Cerebellar nuclear complex (tissue), 1 donor: ENCODE data around the gene KCNJ14.
A peak's percentile ranks its signal among the peaks of the same experiment; 100 is the strongest.

ENCODE experiments used
- DNase-seq, 2 experiments: peaks; one replicate each; lab custom pipeline; 2025; lab: John Stamatoyannopoulos, UW

The KCNJ14 gene

DNA sequence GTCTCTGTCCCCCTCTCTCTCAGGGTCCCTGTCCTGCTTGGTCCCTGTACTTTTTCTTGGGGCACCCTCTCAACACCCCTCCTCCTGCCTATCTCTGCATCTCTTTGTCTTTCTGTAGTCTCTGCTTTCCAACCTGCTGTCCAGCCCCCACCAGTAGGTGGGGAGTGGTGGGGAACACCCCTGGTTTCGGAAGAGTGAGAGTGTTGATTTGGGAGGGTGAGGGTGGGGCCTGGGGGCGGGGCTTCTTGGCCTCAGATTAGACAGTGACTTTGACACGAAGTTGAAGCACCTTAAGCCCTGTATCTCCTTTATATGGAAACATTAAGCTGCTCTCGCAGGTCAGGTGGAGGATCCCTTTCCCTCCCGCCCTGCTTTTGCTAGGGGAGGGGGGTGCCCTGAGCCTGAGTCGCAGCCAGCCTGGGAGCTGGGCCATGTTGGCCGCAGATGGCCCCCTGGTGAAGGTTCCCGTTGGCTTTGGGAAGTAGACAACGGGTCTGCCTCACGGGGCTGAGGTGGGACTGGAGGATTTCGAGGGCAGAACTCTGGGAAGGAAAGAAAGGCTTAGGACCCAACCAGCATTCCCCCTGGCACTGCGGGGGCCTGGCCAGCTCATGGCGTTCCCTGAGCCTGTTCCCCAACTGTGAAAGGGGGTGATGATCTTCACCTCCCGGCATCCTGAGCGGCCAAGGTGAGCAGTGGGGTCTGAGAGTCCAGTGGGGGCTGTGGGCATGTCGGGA is at the start of gene KCNJ14:
TSS of gene KCNJ14 (plus strand) at position 404 of the 737 bp plus-strand sequence. CDS start 6,151 bp downstream, outside the sequence.
- DNase-seq = no peak

DNA sequence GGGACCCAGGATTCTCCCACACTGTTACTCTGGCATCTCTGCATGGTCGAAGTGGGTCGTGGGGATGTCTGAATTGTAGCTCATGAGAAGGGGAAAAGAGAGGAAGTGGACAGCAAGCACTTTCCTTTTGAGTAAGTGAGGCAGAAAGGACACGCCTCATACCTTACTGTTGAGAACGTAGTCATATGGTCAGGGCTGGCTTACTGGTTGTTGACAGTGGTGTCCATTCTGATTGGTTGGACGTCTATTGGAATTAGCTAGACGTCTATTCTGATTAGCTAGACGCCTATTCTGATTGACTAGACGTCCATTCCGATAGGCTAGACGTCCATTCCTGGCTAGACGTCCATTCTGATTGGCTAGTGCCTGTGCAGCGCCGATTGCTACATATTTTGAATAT is 49.5 kb upstream of the KCNJ14 start:
- no peak for DNase-seq

DNA sequence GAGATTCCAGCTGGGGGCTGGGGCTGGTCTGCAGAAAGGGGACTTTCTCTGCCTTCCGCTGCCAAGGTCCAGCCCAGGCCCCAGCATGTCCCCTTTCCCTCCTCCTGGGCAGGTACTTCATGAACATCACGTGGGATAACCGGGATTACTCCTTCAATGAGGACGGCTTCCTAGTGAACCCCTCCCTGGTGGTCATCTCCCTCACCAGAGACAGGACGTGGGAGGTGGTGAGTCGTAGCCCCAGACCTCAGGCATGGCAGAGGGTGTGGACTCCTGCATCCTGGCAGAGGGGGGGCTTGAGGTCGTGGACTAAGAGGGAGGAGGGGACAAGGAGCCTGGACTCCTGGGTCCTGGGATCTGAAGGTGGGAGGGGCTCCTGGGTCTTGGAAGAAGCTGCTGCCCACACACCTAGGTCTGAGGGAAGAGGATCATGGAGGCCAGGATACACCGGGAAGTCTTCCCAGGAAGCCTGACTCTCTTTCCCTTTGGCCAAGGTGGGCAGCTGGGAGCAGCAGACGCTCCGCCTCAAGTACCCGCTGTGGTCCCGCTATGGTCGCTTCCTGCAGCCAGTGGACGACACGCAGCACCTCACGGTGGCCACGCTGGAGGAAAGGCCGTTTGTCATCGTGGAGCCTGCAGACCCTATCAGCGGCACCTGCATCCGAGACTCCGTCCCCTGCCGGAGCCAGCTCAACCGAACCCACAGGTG is 41.3 kb upstream of the KCNJ14 start:
- no peak for DNase-seq

DNA sequence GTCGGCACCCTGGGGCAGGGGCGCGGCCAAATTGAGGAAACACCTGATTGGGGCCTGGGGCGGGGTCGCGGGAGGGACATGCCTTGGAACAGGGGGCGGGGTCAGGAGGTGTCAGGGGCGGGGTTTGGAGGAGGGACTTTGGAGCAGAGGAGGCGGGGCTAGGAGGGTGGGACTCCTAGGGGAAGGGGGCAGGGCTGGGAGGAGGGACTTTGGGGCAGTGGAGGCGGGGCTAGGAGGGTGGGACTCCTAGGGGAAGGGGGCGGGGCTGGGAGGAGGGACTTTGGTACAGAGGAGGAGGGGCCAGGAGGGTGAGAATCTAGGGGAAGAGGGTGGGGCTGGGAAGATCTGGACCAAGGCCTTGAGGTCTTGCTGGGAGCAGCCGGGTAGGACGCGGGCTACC is 40.0 kb upstream of the KCNJ14 start:
- DNase-seq = no peak

DNA sequence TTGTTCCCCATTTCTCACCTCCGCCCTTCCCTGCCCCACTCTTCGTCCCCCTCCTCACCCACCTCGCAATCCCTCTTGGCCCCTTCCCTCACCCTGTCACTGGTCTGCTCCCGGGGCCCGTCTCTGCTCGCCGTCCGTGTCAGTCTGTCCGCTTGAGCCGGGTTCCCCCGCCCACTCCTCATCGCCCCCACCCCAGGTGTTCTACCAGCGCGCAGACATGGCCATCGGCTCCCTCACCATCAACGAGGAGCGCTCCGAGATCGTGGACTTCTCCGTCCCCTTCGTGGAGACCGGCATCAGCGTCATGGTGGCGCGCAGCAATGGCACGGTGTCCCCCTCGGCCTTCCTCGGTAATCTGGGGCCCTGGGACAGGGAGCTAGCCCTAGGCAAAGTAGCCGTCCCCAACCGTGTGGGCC is 39.6 kb upstream of the KCNJ14 start:
- no peak for DNase-seq

DNA sequence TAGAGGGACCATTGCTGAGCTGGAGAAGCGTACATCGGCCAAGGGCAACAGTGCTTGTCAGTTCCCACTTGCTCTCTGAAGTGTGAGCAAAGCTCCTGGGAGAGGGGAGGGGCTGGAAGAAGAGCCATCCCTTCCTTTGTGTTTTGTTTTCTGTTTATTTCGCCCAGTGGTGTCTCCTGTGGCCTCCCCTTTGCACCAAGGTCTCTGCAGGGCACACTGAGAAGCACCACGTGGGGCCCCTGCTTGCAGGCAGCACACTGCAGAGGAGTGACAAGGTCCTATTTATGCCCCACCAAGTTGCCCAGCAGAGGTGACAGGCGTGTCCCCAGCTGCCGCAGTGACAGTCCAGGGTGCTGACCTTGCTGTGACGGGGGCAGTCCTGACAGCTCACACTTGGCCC is 38.0 kb upstream of the KCNJ14 start:
- no peak for DNase-seq

DNA sequence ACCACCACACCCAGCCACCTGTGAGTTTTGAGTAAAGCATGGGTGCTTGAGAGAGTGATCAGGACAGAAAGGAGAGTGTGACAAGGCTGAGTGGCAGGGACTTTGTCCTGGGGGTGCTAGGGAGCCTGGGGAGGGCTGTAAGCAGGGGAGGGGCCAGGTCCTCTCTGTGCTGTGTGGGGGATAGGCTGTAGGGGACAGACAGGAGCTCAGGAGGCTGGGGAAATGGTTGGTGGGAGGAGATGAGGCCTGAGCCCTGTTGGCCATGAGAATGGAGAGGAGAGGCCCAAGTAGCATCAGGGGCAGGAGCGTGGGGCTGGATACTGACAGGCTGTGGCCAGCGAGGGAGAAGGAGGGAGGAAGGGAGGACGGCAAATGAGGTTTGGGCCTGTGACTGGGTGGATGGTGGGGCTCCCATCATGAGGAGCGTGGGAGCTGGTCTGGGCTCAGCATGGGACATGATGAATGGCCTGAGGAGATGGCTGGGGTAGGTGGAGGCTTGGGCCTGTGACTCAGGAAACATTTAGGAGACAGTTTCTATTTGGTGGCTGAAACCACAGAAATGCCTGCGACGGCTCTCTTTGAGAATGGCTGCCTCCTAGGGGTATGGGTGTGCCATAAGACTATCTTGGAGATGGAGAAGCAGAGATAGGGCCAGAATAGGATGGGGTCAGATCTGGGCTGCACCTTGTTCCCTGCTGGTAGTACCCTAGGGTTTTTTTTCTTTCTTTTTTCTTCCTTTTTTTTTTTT is 36.9 kb upstream of the KCNJ14 start:
- no peak for DNase-seq

DNA sequence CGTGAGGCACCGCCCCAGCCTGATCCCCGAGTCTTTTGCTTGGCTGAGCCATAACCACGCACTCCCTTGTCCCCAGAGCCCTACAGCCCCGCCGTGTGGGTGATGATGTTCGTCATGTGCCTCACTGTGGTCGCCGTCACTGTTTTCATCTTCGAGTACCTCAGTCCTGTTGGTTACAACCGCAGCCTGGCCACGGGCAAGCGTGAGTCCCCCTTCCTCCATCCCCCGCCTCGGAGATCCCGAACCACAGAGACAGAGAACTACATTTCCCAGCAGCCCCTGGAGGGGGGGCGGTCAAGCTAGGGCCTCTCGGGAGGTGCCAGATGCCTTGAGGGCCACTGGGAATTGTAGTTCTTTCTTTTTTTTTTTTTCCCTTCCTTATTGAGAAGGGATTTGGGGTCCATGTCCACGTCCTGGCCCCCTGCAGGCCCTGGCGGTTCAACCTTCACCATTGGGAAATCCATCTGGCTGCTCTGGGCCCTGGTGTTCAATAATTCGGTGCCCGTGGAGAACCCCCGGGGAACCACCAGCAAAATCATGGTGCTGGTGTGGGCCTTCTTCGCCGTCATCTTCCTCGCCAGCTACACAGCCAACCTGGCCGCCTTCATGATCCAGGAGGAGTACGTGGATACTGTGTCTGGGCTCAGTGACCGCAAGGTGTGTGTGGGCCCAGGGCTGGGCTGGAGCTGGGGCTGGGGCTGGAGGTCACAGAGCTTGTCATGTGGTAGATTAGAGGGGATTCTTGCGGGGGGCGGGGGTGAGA is 36.0 kb upstream of the KCNJ14 start:
- DNase-seq = peak in 1 of 2 experiments; percentile 14

DNA sequence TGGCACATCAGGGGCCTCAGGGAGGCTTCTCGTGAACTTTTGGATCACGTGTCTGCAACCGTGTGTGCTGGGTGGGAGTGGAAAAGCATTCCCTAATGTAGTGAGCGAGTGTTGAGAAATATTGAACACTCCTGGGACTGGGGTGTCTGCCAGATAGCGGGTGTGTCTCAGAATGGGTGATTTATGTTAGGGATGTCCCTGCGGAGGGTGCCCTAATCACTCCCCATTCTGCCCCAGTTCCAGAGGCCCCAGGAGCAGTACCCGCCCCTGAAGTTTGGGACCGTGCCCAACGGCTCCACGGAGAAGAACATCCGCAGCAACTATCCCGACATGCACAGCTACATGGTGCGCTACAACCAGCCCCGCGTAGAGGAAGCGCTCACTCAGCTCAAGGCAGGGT is 33.8 kb upstream of the KCNJ14 start:
- DNase-seq = no peak

DNA sequence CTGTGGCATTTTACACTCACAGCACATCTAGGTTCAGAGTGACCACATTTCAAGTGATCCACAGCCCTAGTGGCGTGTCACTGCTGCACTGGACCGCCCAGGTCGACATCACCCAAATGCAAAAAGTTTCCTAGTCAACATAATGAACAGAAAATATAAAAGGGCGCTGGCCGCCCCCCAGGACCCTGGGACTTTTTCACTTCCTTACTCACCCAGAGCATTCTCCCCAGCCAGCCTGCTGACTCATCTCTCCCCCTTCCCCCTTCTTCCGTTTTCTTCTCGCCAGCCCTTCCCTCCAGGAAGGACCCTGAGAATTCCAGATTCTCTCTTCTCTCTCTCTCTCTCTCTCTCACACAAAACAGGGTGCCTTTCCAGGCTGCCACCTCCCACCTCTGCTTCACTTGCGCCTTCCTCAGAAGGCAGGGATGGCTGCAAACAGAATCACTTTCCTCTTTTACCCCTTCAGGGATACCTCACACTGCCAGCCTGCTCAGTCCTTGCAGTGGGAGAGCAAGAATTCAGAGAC is 30.6 kb upstream of the KCNJ14 start:
- DNase-seq = no peak

DNA sequence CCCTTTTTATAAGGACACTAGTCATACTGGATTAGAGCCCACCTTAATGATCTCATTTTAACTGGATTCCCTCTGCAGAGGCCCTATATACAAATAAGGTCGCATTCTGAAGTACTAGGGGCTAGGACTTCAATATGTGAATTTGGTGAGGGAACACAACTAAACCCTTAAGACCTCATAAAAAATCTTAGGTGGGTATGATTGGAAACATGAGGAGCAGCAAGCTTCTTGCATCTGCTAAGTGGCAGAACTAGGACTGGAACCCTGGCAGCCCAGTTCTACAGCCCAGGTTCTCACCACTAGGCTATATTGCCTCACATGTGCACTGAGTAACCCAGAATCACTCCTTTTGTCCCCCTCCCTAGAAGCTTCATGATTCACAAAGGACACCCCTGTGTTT is 26.7 kb upstream of the KCNJ14 start:
- DNase-seq = no peak

DNA sequence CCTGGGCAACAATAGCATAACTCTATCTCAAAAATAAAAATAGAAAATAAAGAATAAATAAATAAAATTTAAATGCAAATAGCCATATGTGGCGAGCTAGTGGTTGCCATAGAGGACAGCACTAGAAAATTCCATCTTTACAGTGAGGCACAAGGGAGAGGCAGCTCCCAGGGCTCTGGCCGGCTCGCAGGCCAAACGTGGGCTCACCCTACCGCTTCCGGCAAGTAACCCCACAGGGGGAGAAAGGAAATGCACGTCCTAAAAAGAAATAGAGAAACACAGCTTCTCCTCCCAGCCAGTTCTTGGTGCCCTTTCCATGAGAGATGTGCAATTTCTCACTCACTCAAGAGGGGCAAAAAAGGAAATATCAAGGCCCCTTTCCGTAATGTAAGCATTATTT is 22.0 kb upstream of the KCNJ14 start:
- no peak for DNase-seq

DNA sequence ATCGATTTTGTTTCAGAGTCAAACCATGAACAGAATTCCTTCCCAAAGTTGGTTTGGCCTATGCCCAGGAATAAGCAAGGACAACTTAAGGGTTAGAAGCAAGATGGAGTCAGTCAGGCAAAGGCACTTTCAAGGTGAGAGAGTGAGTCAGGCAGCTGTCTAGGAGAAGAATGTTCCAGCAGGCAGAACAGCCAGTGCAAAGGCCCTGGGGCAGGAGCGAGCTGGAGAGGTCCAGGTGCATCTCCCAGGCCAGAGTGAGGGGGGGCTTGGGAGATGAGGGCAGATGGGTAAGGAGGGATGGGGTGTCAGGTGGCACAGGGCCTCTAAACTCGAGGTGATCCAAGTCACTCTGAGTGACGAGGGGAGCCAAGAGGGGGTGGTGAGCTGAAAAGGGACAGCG is 18.8 kb upstream of the KCNJ14 start:
- no peak for DNase-seq

DNA sequence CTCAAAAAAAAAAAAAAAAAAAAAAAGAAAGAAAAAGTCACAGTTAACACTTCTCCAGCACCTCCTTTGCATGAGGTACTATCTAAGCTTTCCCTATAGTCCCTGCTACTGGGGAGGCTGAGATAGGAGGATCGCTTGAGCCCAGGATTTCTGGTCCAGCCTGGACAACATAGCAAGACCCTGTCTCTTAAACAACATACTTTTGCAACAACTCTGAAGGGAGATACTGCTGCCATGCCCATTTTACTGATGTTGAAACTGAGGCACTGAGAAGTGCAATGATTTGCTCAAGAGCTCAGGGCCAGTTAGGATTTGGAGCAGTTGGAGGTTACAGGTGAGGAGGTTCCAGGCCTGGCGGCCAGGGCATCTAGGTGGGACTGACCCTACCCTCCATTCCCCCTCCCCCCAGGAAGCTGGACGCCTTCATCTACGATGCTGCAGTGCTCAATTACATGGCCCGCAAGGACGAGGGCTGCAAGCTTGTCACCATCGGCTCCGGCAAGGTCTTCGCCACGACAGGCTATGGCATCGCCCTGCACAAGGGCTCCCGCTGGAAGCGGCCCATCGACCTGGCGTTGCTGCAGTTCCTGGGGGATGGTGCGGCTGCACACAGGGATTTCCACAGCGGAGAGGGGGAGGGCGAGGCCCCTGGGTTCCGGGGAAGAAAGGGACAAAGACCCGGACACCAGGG is 13.9 kb upstream of the KCNJ14 start:
- DNase-seq = no peak

DNA sequence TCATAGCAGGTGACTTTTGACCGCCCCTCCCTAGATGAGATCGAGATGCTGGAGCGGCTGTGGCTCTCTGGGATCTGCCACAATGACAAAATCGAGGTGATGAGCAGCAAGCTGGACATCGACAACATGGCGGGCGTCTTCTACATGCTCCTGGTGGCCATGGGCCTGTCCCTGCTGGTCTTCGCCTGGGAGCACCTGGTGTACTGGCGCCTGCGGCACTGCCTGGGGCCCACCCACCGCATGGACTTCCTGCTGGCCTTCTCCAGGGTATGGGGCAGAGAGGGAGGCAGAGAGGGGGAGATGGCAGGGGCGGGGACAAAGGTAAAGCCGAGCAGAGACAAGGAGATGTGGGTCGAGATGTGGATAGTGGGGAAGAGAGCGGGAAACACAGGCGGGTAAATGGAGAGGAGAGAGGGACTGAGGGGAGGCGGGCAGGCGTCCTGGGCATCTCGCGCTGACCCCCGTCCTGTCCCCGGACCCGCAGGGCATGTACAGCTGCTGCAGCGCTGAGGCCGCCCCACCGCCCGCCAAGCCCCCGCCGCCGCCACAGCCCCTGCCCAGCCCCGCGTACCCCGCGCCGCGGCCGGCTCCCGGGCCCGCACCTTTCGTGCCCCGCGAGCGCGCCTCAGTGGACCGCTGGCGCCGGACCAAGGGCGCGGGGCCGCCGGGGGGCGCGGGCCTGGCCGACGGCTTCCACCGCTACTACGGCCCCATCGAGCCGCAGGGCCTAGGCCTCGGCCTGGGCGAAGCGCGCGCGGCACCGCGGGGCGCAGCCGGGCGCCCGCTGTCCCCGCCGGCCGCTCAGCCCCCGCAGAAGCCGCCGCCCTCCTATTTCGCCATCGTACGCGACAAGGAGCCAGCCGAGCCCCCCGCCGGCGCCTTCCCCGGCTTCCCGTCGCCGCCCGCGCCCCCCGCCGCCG is 13.0 kb upstream of the KCNJ14 start:
- no peak for DNase-seq

DNA sequence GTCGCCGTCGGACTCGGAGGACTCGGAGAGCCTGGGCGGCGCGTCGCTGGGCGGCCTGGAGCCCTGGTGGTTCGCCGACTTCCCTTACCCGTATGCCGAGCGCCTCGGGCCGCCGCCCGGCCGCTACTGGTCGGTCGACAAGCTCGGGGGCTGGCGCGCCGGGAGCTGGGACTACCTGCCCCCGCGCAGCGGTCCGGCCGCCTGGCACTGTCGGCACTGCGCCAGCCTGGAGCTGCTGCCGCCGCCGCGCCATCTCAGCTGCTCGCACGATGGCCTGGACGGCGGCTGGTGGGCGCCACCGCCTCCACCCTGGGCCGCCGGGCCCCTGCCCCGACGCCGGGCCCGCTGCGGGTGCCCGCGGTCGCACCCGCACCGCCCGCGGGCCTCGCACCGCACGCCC is 12.1 kb upstream of the KCNJ14 start:
- DNase-seq = no peak

DNA sequence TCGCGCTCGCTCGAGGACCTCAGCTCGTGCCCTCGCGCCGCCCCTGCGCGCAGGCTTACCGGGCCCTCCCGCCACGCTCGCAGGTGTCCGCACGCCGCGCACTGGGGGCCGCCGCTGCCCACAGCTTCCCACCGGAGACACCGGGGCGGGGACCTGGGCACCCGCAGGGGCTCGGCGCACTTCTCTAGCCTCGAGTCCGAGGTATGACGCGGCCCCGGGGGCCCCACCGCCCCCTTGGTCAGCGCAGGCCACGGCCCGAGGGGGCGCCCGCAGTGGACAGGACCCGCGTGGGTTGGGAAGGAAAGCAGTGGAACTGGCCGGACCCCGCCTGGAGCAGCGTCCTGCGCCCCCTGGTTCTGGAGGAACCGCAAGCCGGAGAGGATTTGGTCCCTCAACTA is 11.6 kb upstream of the KCNJ14 start:
- no peak for DNase-seq

DNA sequence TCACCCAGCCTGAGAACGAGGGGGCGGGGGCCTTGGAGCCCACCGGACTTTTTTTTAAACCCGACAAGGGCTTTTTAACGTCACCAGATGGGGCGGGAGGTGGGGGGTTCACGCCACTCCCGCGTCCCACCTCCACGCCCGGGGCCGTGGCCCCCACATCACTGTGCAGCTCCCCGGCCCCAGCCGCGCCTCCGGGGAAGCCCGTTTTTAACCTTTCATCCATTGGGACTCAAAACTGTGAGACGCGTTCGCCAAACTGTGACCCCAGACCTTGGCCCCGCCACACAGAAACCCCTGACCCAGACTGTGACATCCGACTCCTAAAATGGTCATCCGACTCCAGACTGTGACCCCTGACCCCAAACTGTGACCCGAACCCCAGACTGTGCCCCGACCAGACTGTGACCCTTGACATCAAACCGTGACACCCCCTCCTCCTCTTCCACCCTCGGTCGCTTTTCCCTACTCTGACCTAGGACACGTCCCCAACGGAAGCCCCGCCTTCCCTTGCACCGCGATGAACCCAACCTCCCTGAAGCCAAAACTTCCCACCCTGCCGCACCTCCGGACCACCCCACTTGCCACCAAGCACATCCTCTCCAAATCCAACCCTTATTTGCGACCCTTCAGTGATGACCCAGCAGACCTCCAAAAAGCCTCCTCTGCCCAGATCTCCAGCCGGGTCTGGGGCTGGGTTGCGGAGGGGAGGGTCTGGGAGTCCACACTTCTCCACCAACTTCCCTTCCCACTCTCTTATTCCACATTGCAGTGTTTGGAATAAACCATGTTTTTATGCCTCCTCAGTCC is 11.0 kb upstream of the KCNJ14 start:
- no peak for DNase-seq

DNA sequence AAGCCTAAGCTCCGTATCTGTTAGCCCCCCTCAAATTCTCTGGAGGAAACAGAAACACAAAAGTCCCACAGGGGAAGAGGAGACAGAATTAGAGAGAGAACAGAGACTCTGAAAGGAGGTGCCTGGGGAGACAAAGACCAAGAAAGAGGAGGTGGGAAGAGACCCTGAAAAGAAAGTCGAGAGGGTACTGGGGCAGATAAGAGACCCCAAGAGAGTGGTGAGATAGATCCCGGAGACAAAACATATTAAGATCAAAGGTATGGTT is 10.5 kb upstream of the KCNJ14 start:
- DNase-seq = no peak

DNA sequence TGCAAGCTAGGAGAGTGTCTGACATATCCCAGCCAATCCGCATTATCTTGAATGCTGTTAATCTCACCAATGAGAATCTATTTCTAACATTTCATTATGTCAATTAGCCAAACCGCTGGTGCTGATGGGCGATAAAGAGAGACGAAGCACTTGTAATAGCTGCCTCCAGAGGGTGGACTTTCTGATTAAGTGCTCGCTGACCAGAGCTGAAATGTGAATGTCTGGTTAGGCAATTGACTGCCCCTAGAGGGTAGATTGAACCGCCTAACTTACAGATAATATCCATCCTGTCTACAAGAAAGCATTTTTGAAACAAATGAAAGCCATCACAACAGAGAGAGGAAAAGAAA is 10.1 kb upstream of the KCNJ14 start:
- no peak for DNase-seq
